Nephron (organoid): Measurements from ENCODE around the gene NSUN2.

Experiments
- H3K27ac Mint-ChIP-seq, 3 experiments: 2 replicates each; pipeline ENCODE4 v1.8.0; 2020; ENCODE audit warnings: mixed read lengths in 3 of 3, mild to moderate bottlenecking in 2 of 3, moderate library complexity in 1 of 3
- H3K27me3 Mint-ChIP-seq: 2 replicates; pipeline ENCODE4 v1.8.0; 2021; ENCODE audit warnings: low read depth, mild to moderate bottlenecking, moderate library complexity, mixed read lengths
- H3K36me3 Mint-ChIP-seq: 2 replicates; pipeline ENCODE4 v1.8.0; 2020; ENCODE audit warnings: low read depth, mixed read lengths
- H3K4me1 Mint-ChIP-seq: 2 replicates; pipeline ENCODE4 v1.8.0; 2020; ENCODE audit warnings: mixed read lengths
- H3K4me3 Mint-ChIP-seq, 3 experiments: 2 replicates each; pipeline ENCODE4 v1.8.0; 2020; ENCODE audit warnings: mild to moderate bottlenecking in 3 of 3, mixed read lengths in 3 of 3, moderate library complexity in 2 of 3
- H3K9me3 Mint-ChIP-seq: 2 replicates; pipeline ENCODE4 v1.8.0; 2020; ENCODE audit warnings: mixed read lengths
- TF ChIP-seq, protein P1 (sequence below), 3 experiments: fragments of 200-600 bp; sonication (generic); IDR thresholded peaks; one replicate each; pipeline ENCODE4 v1.5.0; 2021; ENCODE audit warnings: antibody characterized with exemption in 3 of 3; ENCODE audit not compliant: unreplicated experiment in 3 of 3

The NSUN2 gene

DNA sequence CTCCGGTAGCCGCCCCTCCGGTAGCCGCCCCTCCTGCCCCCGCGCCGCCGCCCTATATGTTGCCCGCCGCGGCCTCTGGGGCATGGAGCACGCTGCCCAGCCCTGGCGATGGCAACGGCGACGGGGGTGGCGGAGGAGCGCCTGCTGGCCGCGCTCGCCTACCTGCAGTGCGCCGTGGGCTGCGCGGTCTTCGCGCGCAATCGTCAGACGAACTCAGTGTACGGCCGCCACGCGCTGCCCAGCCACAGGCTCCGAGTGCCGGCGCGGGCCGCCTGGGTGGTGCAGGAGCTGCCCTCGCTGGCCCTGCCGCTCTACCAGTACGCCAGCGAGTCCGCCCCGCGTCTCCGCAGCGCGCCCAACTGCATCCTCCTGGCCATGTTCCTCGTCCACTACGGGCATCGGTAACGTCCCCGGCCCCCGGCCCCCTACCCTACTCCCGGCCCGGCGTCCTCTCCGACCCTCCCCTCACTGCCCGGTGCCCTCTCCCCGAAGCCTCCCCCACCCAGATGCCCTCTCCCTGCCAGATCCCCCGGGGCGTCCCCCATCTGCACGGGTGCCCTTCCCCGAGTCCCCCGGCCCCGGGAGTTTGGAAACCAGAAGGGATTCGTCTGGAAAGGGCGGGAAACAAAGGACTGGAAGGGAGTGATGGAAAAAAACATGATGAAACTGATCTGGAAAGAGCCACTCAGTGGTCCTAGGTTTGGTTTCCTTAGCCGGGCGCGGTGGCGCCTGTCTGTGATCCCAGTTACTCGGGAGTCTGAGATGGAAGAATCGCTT, 813 bp upstream of the NSUN2 start:
- H3K9me3 Mint-ChIP-seq = no peaks in the 10 kb centered on the region
- H3K4me3 Mint-ChIP-seq = peak overlapping the region; percentile 97 to 99 (median 98)
- peak overlapping the region; percentile 94 to 100 (median 99) for H3K27ac Mint-ChIP-seq
- TF ChIP-seq, protein P1, sequence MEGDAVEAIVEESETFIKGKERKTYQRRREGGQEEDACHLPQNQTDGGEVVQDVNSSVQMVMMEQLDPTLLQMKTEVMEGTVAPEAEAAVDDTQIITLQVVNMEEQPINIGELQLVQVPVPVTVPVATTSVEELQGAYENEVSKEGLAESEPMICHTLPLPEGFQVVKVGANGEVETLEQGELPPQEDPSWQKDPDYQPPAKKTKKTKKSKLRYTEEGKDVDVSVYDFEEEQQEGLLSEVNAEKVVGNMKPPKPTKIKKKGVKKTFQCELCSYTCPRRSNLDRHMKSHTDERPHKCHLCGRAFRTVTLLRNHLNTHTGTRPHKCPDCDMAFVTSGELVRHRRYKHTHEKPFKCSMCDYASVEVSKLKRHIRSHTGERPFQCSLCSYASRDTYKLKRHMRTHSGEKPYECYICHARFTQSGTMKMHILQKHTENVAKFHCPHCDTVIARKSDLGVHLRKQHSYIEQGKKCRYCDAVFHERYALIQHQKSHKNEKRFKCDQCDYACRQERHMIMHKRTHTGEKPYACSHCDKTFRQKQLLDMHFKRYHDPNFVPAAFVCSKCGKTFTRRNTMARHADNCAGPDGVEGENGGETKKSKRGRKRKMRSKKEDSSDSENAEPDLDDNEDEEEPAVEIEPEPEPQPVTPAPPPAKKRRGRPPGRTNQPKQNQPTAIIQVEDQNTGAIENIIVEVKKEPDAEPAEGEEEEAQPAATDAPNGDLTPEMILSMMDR (IDR thresholded peaks at IDR 0.05; ENCODE audit: unreplicated experiment in 3 of 3) = no peak
- H3K4me1 Mint-ChIP-seq = peaks cover 12% of the 10 kb centered on the region
- H3K27me3 Mint-ChIP-seq = no peaks in the 10 kb centered on the region
- H3K36me3 Mint-ChIP-seq = peaks cover 23% of the 10 kb centered on the region

DNA sequence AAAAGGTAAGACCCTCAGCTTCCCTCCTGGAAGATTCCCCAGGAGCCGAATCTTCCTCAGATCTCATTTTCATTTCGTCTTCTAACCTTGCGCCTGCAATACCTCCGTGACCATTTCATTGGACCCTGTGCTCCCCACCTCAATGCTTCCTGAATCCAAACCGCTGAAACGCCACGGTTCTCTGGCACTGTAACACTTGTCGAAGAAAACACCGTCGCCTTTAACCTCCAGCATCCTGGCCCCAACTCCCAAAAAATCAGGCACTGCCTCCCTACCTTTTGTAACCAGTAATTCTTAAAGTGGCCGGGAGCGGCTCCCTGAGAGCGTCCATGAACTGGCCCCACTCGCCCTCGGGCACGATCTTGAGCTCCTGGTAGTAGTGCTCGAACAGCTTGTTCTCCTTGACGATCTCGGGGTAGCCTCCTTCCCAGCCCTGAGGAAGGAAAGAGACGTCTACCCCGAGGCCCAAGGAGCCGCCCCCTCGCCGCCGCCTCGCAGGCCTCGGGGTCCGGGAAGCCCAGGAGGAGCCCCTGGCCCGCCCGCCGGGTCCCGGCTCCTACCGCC, 438 bp downstream of the NSUN2 start:
- peak overlapping the region; percentile 99 to 100 (median 100) for H3K27ac Mint-ChIP-seq
- H3K4me1 Mint-ChIP-seq = peaks cover 12% of the 10 kb centered on the region

DNA sequence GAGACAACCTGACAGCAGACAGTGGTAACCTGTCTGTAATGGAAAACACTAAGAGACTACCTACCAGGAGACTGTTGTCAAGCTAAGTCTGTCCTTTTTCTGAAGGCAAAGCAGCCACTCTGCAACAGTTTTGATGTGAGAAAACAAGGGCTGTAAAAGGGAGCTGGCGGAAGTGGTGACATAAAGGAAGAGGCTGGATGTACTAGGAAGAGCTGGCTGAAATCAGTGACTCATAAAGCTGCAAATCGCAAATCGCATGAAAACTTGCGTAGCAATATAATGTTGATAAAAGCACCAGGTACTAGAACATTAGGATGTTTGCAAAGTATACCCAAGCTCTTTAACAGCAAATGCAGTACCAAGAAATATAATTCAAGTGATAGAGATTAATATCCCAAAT, 1.4 kb downstream of the NSUN2 start:
- H3K4me1 Mint-ChIP-seq = peaks cover 12% of the 10 kb centered on the region

More for the DNA sequence above, 438 bp downstream of the NSUN2 start:
- TF ChIP-seq, protein P1 (IDR thresholded peaks at IDR 0.05; ENCODE audit: unreplicated experiment in 3 of 3) = no peak
- H3K4me3 Mint-ChIP-seq = peak overlapping the region; percentile 97 to 99 (median 98)
- no peaks in the 10 kb centered on the region for H3K9me3 Mint-ChIP-seq
- peaks cover 31% of the 10 kb centered on the region for H3K36me3 Mint-ChIP-seq
- H3K27me3 Mint-ChIP-seq = no peaks in the 10 kb centered on the region

DNA sequence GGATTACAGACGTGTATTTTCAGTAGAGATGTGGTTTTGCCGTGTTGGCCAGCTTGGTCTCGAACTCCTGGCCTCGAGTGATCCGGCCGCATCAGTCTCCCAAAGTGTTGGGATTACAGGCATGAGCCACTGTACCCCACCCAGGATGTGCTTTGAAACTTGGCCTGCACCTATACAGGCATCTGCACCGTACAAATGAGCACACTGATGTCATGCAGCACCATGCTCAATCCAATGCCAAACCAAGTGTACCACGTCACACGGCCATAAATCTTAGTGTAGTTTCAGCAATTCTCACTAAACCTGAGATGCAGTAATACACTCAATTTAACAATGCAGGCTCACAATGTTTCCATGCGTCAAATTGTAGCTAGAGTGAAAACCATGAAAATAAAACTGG, 6.3 kb downstream of the NSUN2 start:
- Mint-ChIP-seq H3K9me3 (no peaks in the 10 kb centered on the region), H3K4me1 (peaks cover 5% of the 10 kb centered on the region), H3K4me3 (no peak overlapping the region), H3K27me3 (no peaks in the 10 kb centered on the region), H3K36me3 (peaks cover 78% of the 10 kb centered on the region), H3K27ac (no peak overlapping the region)
- TF ChIP-seq, protein P1 (IDR thresholded peaks at IDR 0.05; ENCODE audit: unreplicated experiment in 3 of 3) = no peak

More for the DNA sequence above, 1.4 kb downstream of the NSUN2 start:
- no peaks in the 10 kb centered on the region for H3K9me3 Mint-ChIP-seq
- no peaks in the 10 kb centered on the region for H3K27me3 Mint-ChIP-seq
- TF ChIP-seq, protein P1 (IDR thresholded peaks at IDR 0.05; ENCODE audit: unreplicated experiment in 3 of 3) = no peak
- H3K36me3 Mint-ChIP-seq = peaks cover 33% of the 10 kb centered on the region
- H3K4me3 Mint-ChIP-seq = peak overlapping the region; percentile 97 to 99 (median 98)
- H3K27ac Mint-ChIP-seq = peak overlapping the region in 2 of 3 experiments; percentile 46 to 100

DNA sequence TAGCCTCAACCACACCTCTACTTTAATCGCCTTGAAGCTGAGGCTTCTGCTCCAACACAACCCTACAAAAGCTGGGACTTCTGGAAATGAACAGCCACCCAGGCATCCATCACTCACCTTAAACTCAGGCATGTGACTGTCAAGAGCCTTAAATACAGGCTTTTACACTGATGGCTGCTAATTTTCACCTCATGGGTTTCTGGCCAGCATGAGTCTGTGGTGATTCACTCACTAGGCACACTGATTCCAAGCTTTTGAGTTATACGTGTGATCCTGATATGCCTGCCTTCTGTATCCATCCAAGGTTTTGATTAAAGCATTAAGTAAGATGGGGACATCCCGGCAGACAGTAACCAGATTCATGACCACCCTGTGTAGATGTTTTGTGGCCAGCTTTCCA, 8.9 kb downstream of the NSUN2 start:
- Mint-ChIP-seq H3K4me1 (no peaks in the 10 kb centered on the region), H3K27ac (no peak overlapping the region), H3K4me3 (no peak overlapping the region), H3K27me3 (no peaks in the 10 kb centered on the region), H3K9me3 (no peaks in the 10 kb centered on the region), H3K36me3 (peaks cover 70% of the 10 kb centered on the region)
- TF ChIP-seq, protein P1 (IDR thresholded peaks at IDR 0.05; ENCODE audit: unreplicated experiment in 3 of 3) = no peak
